GM18505 (cell line): ENCODE data around the gene ELK3.
A peak's percentile ranks its signal among the peaks of the same experiment; 100 is the strongest.

ENCODE experiments used
- ATAC-seq: cut with Tn5 transposase; IDR thresholded peaks from one replicate; pipeline ENCODE4 v1.9.1; 2021; ENCODE audit not compliant: unreplicated experiment
- POLR2A ChIP-seq: IDR thresholded peaks from 4 replicates; pipeline ENCODE4 v1.6.1; 2011; ENCODE audit warnings: borderline replicate concordance; ENCODE audit not compliant: insufficient read depth, insufficient read length; ENCODE audit errors: extremely low read depth

ELK3 gene

DNA sequence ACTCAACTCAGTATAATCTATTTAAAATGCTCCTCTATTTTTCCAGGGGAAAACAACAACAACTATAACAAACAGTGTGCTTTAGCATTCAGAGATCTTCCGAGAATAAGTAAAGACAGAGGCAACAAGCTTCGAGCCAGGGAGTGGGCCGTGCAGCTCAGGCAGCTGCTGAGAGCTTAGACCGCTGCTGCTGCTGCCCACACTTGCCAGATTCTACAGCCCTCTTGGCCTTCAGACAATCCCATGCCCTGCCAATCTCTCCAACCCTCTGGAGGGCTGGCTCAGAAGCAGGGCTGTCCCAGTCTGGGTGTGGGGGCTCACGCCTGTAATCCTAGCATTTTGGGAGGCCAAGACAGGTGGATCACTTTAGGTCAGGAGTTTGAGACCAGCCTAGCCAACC, 23.4 kb upstream of the ELK3 start:
- ATAC-seq: no peak
- no peak for TF ChIP-seq POLR2A

DNA sequence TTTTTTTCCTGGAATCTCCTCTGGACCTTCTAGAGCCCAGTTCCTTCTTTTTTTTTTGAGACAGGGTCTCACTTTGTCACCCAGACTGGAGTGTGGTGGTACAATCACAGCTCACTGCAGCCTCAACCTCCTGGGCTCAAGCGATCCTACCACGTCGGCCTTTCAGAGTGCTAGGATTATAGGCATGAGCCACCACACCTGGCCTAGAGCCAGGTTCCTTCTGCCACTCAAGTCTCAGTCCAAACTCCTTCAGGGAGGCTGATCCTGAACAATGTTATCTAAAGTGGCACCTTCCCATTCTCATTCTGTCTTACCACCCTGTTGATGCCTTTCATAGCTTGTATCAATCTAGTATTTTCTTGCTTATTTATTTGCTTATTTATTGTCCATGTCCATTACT, 22.3 kb upstream of the ELK3 start:
- TF ChIP-seq POLR2A: no peak
- no peak for ATAC-seq

DNA sequence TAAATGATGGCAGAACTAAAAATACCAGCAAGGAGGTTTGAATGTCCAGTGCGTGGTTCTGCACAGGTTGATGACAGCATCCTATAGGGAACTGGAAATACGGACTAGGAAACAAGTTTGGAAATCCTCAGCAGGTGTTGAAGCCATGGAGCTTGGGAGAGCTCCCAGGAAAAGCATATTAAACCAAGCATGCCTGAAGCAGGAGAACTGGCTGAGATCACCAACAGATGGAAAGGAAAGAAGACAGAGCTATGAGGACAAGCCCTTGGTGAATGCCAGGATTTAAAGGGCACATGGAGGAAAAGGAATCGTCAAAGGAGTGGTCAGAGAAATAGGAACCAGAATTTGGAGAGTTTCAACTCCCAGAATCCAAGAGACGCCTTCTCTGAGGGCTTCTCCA, 21.2 kb upstream of the ELK3 start:
- TF ChIP-seq POLR2A: no peak
- ATAC-seq: no peak

DNA sequence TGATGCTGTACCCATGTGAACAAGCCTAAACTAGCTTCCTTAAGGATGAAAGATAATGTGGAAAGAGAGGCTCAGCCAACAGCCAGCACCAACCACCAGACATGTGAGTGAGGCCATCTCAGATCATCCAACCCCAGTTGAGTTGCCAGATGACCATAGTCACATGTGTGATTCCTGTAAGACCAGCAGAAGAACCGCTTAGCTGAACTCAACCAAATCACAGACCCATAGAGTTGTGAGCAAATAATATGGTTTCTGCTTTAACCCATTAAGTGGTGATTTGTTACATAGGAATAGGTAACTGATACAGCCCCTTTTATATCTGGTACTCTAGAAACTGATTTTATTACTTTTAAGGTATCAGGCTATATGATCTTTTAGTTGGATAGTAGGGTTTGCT, 17.6 kb upstream of the ELK3 start:
- TF ChIP-seq POLR2A: no peak
- no peak for ATAC-seq

DNA sequence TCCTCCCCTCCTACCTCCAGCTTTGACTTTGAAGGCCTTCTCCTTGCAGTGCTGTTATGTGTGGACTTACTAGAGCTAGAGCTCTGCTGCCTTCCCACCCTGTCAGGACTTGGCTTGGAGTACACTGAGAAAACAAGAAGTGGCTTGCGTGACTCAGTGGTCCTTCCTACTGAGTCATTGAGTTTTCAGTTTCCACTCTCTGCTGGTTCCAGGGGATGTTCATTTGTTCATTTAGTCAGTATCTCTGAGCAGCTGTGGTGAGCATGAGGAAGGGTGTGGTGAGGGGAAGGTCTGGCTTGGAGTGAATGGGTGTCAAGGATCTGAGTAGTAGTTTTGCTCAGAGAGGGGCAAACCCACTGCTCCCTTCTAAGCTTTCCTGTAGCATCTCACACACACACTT, 17.2 kb upstream of the ELK3 start:
- no peak for ATAC-seq
- TF ChIP-seq POLR2A: no peak

DNA sequence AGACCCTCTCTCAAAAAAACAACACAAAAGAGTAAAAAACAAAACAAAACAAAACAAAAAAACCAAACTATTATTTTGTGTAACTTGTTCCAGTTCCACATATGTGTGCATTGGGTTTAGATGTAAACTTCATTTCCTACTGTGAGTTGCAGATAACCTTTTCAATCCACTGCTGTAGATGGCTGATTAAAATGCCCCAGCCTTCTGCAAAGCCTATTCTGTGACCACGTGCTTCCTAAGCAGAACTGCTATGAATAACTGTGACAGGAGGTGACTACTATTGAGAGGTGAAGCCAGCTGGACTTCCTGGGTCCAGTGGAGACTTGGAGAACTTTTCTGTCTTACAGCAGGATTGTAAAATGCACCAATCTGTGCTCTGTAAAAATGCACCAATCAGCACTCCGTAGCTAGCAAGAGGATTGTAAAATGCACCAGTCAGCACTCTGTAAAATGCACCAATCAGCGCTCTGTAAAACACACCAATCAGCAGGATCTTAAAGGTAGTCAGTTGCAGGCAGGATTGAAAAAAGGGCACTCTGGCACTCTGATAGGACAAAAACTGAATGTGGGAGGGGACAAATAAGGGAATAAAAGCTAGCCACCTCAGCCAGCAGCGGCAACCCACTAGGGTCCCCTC, 10.3 kb upstream of the ELK3 start:
- no peak for ATAC-seq
- no peak for TF ChIP-seq POLR2A

DNA sequence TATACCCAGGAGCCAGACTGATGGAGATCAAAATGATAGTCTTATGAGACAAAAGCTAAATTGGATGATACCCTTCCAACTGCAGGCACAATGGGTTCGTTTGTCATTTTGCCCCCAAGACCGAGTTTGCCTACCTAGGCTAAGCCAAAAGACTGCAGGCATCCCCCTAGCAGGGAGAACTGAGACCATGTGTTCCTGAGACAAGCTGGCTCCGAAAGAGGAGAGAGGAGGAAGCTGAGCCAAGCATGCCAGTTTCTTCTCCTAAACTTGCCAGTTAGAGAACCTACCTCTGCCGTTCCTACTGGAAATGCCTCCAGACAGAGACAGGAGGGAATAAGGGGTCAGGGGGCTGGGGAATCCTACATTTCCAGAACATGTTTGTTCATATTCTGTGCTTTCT, 8.3 kb upstream of the ELK3 start:
- no peak for ATAC-seq
- TF ChIP-seq POLR2A: no peak

DNA sequence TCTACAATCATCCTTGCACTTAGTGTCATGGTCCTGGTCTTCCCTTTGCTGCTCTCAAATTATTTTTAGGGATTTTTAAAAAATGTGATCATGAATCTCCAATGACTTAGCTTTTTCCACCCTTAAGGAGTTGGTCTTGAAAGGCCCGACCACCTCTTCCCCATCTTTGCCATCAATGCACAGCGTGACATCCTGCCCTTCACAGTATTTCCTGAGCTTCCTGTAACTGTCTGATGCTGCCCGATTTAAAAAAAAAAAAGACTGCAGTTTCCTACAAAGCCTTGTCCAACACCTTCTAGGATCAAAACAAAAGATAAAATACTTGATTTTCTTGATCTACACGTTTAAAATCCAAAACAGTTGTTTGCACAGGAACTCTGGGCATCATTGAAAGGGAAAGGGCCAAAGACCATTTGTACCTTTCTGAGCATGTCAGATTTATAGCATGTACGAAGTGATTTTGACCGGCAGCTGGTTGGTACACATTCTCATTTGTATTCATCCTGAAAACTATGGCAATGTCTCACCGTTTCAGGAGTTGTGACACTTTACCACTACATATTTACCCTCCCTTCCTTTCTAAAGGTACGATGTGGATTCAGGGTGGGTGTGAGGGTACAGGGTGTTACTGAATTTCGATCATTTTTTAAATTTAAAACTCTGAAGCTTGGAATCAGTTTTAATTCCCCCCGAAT, 7.4 kb upstream of the ELK3 start:
- no peak for TF ChIP-seq POLR2A
- ATAC-seq: no peak

DNA sequence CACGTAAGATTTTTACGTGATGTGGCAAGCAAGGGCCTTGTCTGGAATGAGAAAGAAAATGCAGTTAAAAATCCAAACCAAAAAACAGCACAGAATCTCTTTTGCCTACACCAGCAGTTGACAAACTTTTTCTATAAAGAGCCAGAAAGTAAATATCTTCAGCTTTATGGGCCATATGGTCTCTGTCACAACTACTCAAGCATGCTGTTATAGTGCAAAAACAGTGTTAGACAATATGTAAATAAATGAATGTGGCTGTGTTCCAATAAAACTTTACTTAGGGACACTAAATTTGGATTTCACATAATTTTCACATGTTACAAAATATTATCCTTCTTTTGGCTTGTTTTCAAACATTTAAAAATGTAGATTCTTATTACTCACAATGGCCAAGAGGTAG, 6.2 kb upstream of the ELK3 start:
- no peak for ATAC-seq
- TF ChIP-seq POLR2A: no peak

DNA sequence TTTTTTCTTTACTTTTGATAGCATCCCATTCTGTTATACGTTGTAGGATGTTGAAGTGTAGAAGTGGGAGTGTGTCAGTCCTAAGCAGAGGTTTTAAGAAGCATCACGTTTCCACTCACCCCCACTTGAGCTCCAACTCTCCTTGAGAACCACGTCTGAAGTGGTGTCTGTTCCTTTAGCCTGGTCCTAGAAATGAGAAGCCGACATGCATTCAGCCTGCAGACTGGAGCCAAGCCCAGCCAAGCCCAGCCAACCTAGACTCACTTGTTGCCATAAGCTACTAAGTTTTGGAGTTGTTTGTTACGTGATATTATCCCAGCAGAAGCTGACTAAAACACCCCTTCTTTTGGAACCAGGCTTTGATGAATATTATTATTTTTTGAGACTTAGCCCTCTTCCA, 4.4 kb upstream of the ELK3 start:
- no peak for TF ChIP-seq POLR2A
- no peak for ATAC-seq

DNA sequence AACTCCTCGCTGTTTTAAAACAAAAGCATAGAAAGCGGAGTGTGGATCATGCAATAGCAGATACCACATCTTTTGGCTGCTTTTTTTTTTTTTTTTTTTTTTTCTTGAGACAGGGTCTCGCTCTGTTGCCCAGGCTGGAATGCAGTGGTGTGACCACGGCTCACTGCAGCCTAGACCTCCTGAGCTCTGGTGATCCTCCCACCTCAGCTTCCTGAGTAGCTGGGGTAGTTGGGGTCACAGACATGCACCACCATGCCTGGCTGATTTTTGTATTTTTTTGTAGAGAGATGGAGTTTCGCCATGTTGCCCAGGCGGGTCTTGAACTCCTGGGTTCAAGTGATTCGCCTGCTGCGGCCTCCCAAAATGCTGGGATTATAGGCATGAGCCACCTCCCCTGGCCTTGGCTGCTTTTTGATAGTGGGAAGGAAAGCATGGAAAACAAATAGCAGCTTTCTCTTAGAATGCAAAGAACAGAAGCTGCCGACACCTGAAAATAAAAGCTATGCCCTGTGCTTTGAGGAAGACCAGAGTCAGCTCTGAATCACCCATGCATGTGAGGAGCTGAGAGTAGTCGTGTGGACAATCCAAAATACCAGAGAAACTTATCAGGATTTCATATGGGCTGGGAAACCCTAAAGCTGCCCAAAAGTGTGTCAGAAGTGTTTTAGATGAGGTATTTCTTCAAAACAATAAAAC, 3.6 kb upstream of the ELK3 start:
- ATAC-seq: no peak
- TF ChIP-seq POLR2A: no peak

DNA sequence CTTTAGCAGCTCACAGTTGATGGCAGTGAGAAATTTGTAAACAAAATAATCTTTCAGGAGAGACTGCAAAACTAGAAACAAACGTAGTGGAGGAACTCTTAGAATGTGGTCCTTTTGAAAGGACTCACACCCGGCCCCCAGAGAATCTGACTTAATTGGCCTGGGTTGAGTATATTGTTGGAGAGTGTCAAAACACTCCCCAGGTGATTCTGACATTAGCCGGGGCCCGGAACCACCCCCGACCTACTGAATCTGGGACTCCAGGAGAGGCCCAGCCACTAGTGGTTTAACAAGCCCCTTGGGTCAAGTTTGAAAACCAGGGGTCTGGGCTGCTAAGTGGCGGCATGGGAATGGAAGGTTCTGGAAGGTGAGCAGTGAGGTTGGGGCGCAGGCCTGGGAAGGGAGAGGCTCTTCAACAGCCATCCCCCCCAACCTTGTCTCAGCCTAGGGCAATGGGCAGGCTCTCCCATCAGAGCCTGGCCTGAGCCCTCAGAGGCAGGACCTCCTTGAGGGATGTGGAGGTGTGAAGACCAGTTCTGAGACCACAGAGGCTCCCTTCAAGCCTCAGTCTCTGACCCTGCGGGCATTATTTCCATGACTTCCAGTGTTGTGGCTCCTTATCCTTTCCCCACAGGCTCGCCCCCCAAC, 1.1 kb upstream of the ELK3 start:
- no peak for ATAC-seq
- no peak for TF ChIP-seq POLR2A

DNA sequence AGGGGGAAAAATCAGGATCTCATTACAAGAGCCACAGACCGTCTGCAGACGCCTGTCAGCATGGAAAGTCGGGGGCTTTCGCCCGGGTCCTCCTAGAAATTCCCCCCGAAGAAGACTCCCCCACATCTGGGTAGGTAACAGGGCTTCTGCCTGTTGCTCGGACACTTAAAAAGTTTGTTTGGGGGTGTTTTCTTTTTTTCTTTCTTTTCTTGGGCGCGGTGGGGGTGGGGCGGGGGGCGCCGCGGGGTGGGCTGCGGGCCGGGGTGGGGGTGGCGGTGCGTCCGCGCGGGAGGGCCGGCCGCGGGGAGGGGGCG, 358 bp downstream of the ELK3 start:
- ATAC-seq: peak; percentile 10
- no peak for TF ChIP-seq POLR2A
